GM18517 (cell line): Measurements from ENCODE around the gene RTCA.
"Not testable (repeated sequence)": the region's sequence is repeated elsewhere in the genome, so short reads cannot be mapped to it uniquely, and the experiment has no call there.

ENCODE experiments used
- ATAC-seq: cut with Tn5 transposase; IDR thresholded peaks from one replicate; pipeline ENCODE4 v1.9.1; 2021; ENCODE audit warnings: mild to moderate bottlenecking, moderate library complexity; ENCODE audit not compliant: unreplicated experiment

The RTCA gene

DNA sequence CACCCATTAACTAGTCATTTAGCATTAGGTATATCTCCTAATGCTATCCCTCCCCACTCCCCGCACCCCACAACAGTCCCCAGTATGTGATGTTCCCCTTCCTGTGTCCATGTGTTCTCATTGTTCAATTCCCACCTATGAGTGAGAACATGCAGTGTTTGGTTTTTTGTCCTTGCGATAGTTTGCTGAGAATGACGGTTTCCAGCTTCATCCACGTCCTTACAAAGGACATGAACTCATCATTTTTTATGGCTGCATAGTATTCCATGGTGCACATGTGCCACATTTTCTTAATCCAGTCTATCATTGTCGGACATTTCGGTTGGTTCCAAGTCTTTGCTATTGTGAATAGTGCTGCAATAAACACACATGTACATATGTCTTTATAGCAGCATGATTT, 7.6 kb upstream of the RTCA start:
- ATAC-seq, result not testable (repeated sequence)

DNA sequence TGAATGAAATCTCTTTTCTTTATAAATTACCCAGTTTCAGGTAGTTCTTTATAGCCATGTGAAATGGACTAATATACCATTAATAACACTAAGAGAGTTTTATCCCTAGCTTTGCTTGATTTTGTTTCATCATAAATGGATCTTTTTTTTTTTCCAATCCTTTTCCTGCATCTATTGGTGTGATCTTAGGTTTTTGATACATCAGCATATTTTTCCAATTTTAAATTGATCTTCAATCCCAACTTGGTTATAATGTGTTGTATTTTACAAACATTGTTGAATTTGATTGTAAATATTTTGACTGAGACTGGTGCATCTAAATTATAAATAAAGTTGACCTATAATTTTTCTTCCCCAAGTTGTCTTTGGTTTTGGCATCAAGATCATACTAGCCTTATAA, 4.3 kb upstream of the RTCA start:
- no peak for ATAC-seq

DNA sequence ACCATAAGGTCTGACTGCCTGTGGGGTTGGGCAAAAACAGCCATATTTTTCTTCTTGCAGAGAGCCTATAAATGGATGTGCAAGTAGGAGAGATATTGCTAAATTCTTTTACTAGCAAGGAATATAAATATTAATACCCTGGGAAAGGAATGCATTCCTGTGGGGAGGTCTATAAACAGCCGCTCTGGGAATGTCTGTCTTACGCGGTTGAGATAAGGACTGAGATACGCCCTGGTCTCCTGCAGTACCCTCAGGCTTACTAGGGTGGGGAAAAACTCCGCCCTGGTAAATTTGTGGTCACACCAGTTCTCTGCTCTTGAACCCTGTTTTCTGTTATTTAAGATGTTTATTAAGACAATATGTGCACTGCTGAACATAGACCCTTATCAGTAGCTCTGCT, 1.9 kb upstream of the RTCA start:
- ATAC-seq, result not testable (repeated sequence)

DNA sequence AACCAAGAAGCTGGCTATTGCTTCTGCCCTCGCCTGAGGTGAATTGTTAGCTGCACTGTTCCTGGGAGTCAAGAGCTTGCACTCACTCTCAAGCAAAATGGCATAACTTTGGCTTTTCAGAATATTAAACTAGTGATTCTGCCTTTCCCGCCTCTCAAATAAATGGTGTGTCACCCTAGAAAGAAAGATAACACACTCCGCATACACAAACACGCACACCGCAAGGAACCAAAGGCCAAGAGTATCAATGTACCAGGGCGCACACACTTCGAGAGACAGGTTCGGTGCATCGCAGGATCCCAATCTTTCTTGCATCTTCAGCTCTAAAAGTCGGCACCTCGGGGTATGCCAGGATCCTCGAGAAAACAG, 470 bp upstream of the RTCA start:
- ATAC-seq, result peak; percentile 41

DNA sequence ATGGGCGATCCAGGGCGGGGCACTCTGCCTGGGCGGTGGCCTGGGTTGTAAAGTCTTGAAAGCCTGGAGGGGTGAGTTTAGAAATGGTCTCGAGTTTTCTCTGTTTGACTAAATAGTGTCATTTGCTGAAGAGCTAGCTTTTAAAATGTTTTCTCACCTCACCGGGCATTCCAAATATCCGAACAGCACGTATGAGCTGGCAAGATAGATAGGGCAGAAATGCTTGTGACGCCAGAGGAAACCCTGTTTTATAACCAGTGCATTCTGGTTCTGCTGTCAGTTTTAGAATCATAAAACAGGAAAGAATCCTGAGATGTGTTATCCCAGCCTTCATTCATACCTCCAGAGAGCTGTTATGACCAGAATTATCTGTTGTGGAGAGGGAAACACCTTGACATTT, 725 bp downstream of the RTCA start:
- ATAC-seq, result peak; percentile 5

DNA sequence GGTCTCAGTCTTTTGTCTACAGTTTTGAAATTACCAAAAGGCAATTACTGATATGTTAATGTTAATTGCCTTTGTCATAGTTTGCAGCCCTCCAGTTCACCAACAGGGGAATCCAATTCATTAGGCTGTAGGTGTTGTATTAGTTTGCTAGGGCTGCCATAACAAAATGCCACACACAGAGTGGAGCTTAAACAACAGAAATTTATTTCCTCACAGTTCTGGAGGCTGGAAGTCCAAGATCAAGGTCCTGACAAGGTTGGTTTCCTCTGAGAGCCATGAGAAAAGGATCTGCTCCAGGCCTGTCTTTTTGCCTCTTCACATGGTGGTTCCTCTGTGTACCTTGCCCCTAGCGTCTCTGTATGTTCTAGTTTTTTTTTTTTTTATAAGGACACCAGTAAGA, 1.3 kb downstream of the RTCA start:
- no peak for ATAC-seq

DNA sequence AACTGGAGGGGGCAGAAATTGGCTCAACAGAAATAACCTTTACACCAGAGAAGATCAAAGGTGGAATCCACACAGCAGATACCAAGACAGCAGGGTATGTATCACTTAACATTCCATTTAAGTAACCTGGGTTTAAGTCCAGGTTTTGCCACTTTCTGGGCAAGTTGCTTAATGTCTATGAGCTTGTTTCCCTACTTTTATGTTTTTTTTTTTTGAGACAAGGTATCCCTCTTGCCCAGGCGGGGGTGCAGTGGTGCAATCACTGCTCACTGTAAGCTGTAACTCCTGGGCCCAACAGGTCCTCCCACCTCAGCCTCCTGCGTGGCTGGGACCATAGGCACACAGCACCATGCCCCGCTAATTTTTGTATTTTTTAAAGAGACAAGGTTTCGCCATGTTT, 2.2 kb downstream of the RTCA start:
- ATAC-seq, result no peak

DNA sequence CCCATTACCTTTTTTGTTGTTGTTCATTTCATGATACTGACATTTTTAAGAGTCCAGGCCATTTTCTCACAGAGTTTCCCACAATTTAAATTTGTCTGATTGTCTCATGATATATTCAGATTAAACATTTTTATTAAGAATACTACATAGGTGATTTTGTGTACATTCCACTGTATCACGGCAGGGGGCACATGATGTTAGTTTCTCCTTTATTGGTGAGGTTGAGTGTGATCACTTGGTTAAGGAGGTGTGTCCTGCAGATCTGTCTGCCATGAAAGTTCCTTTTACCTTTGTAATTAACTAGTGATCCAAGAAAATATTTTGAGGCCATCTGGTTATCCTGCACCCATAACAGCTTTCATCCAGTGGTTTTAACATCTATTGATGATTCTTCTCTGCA, 11.8 kb downstream of the RTCA start:
- ATAC-seq, result no peak

DNA sequence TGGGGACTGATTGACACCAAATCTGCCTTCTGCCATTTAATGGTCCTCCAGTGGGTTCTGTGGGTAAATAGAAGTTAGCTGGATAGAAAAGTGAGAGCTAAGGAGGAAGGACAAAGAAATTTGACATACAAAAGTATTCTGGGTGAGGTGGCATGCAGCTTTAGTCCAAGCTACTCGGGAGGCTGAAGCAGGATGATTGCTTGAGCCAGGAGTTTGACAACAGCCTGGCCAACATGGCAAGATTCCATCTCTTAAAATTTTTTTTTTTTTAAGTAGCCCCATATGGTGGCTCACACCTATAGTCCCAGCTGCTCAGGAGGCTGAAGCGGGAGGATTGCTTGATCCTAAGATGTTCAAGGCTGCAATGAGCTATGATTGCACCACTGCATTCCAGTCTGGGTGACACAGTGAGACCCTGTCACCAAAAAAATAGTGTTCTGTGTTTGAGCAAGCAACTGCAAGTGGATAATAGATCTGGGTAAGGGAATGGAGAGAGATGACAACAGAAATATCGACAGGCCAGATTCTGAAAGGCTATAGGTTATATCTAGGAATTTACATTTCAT, 13.4 kb downstream of the RTCA start:
- ATAC-seq, result no peak

DNA sequence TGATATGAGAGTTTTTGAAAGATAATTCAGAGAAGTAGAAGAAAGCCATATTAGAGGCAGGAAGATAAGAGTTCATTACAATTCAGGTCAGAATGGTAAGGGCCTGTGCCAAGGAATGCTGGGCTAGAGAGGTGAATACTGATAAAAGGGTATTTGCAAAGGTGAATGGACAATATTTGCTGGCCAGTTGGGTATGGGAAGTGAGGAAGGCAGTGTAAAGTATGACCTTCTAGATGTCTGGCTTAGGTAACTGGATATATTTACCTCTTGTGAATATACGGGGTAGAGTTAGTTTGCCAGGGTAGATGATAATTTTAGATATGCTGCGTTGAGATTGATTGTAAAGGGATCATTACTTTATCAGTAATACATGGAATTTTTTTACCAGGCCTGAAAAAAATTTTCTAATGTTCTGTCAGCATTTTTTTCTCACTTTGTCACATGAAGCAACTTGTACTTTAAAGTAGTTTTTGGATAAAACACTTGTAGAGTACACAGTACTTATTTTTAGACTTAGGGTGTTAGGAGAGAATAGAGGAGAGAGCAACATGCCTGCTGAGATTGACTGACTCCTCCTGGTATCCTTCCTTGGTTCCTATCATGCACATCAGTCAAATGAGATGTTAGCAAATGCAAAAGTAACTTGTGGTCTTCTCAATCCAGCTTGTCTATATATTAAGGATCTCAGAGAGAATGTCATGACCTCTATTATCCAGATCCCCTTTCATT, 14.1 kb downstream of the RTCA start:
- no peak for ATAC-seq

DNA sequence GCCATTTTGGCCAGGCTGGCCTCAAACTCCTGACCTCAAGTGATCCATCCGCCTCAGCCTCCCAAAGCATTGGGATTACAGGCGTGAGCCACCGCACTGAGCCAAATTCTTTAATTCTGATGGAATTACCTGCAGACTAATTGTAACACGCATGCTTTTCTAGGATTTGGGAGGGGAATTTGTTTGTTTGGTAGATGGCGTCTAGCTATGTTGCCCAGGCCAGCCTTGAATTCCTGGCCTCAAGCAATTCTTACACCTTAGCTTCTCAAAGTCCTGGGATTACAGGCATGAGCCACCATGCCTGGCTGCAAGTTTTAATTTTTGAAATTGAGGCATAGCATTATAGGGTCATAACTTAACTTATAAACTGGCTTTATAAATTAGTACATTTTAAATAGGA, 18.6 kb downstream of the RTCA start:
- ATAC-seq, result no peak

DNA sequence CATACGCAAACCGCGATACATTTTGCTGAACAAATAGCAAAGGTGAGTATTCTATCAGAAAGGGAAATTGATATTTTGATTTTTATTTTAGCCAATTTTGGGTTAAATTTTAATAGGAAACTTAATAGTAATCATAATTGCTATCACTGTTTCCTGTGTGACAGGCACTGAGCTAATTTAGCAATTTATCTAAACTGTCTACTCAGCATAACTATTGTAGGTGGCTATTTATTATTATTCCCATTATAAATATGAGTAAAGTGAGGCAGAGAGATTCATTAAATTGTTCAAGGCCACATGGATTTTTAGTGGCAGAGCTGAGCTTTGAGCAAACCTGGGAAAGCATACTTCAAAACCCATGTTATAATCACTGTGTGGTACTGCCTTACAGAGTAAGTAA, 21.1 kb downstream of the RTCA start:
- ATAC-seq, result no peak

DNA sequence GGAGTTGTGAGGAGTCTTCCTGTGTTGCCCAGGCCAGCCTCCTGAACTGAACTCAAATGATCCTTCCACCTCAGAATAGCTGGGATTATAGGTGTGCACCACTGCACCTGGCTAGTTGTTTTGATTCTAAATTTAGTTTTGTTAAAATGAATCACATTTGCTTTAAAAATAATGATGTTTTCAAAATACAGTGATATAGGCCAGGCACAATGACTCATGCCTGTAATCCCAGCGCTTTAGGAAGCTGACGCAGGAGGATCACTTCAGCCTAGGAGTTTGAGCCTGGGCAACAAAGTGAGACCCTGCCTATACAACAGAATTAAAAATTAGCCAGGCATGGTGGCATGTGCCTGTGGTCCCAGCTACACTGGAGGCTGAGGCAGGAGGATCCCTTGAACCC, 24.3 kb downstream of the RTCA start:
- ATAC-seq, result no peak

DNA sequence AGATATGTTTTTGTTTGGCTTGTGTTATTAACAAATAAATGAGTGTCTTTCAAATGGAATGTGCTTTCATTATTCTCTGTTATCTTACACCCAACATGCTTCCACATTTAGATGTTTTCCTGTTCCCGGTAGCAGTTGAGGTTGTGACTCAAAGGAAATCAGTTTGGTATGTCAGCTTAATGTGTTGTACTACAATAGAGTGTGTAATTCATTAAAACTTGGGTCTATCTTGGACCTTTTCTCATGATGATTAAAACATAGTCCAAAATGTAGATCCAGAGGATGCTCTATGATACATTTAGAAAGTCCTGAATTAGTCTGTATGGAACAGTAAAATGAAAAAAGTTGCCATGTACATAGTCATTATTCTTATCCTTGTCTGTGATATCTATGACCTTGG, 26.7 kb downstream of the RTCA start:
- no peak for ATAC-seq

DNA sequence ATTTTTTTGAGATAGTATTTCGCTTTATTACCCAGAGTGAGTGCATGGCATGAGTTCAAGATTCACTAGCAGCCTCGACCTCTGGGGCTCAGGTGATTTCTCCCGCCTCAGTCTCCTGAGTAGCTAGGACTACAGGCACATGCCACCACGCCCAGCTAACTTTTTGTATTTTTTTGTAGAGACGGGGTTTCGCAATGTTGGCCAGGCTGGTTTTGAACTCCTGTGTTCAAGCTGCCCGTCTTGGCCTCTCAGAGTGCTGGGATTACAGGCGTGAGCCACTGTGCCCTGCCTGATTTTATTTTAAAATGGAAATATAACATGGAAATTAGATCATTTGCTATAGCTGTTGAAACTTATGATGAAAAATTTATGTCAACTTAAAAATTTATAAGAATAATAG, 30.1 kb downstream of the RTCA start:
- no peak for ATAC-seq

DNA sequence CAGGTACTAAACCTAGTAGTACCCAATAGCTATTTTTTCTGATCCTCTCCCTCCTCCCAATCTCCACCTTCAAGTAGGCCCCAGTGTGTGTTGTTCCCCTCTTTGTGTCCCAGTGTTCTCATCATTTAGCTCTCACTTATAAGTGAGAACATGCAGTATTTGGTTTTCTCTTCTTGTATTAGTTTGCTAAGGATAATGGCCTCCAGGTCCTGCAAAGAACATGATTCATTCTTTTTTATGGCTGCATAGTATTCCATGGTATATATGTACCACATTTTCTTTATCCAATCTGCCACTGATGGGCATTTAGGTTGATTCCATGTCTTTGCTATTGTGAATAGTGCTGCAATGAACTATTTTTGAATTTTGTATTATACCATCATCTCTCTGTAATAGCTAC, 31.0 kb downstream of the RTCA start:
- ATAC-seq, result not testable (repeated sequence)

DNA sequence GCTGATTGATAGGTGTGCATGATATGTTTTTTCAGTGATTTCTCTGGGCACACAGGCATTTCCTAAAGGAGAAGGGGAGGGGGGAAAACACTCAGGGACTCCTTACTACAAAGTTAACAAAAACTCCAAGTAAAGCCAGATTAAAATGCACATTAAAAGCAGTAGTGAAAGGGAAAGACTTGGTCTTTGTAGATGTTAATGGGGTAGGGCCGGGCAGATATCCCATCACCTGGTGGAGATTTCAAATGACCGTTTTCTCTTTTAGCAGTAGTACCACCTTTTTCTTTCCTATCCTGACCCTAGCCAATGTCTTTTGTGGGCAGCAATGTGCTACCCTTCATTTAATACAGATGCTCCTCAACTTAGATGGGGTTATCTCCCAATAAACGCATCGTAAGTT, 32.5 kb downstream of the RTCA start:
- ATAC-seq, result no peak

DNA sequence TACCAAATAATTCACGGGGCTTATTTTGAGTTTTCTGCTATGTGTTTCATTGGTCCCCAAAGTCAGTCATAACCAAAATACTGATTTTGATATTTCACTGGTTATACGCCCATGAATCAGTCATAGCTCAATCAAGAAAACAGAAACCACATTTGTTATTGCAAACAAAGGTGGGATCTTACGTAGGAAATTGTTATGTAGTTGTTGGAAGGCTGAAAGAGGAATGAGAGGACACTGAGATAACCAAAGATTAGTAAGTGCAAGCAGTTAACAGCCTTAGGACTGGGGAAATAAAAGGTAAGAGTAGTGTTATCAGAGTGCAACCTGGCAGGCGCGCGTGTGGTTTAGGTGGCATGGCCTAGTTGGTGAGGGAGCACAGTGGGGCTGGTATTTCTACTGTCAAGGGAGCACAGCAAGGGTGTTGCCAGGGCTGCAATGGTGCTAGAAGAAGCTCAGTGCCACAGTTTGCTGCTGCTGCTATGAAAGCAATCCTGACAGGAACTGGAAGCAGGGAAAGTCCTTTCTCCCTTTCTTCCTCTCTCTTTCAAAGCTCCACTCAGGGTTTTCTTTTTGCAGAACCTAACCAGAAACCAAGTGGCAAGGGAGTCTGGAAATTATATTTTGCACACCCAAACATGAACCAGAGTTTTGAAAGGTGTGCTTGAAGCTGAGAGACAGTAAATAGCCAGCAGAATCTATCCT, 33.7 kb downstream of the RTCA start:
- no peak for ATAC-seq

DNA sequence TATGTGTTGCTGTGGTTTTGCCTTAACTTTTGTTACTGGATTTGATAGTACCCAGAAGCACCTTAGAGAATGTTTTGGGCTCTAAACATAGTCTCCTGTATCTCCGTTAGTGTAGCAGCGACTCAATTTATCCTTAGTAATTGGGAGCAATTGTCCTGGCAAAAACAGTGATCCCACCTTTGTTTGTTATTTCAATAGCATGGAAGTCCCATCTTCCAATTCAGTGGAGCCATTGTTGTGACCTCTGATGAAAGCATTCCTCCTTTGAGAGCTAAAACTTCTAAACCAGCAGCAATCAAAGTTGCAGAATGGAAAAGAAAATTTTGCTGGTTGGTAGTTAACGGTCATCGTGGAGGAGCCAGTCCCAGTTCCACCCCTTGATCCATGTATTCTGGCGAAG, 34.7 kb downstream of the RTCA start:
- ATAC-seq, result no peak

DNA sequence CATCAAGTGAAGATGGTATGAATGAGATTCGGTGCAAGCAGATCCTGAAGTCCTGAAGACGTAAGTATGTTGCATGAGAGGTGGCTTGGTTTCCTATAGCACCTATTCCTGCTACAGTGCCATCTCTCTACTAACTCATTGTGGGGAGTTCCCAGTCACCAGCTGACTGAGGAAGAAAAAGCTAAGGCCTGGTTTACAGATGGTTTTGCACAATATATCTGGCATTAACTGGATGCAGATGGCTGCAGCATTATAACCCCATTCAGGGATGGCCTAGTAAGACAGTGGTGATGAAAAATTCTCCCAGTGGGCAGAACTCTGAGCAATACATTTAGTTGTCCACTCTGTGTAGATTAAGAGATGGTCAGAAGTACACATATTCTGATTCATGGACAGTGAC, 36.7 kb downstream of the RTCA start:
- no peak for ATAC-seq

DNA sequence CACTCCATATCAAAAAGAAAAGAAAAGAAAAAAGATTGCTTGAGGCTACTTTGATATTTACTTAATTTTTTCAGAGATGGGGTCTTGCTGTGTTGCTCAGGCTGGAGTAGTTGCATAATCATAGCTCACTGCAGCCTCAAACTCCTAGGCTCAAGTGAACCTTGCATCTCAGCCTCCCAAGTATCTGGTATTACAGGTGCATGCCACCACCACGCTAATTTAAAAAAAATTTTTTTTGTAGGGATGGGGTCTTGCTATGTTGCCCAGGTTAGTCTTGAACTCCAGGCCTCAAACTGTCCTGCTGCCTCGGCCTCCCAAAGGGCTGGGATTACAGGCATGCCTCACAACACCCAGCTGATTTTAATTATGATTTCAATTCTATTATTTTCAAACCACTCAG, 38.2 kb downstream of the RTCA start:
- ATAC-seq, result no peak

DNA sequence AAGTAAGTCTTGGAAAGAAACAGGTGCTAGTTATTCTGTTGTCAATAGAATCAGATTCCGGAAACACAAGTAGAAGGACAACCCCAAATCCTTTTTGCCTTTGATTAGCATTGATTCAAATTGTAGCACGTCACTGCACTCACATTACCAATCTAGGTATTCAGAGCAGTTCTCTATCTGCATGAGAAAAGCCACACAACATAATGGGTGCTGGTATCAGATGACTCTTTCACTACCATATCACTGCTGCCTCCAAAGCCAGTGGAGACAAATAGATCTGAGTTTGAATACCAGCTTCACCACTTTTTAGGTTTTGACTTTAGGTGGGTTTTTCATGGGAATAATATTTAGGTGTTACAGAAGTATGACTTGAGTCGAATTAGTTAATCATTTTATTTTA, 38.9 kb downstream of the RTCA start:
- no peak for ATAC-seq

DNA sequence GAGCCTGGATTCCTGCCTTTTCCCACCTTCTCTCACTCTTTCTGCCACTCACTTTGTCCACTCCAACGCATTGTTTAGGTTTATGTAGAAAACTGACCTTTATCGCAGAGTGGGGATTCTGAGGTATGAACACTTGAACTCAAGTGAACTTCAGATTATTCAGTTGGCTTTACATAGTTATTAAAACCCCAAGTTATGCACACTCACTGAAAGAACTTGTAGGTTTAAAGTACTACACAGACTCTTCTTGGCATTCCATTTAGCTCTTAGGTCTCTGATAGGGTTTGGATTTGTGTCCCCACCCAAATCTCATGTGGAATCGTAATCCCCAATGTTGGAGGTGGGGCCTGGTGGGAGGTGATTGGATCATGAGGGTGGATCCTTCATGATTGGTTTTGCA, 39.9 kb downstream of the RTCA start:
- no peak for ATAC-seq
